ENCODE data around the gene APH1B.
"Not testable (repeated sequence)": the region's sequence is repeated elsewhere in the genome, so short reads cannot be mapped to it uniquely, and the experiment has no call there.

APH1B gene

DNA sequence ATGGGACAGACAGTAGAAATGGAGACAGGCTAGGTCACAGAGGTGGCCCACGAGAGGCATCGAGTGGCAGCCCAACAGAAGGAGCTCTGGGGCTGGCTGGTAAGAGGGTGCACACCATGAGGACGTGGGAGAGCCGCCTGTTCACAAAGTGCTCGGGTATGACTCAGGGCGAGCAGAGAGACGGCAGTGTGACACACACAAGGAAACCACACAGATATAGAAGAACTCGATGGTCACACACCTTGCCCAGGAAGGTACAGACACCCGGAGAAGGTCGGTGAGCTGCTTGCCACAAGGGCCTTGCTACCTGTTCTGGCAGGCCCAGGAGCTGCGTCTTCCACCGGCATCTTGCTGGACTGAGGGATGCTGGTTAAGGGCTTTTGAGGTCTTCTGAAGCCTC, 54.1 kb downstream of the APH1B start:
- DNase-seq (ENCODE audit: low read depth in 2 of 2) = peak in 1 of 2 donors; percentile 2

DNA sequence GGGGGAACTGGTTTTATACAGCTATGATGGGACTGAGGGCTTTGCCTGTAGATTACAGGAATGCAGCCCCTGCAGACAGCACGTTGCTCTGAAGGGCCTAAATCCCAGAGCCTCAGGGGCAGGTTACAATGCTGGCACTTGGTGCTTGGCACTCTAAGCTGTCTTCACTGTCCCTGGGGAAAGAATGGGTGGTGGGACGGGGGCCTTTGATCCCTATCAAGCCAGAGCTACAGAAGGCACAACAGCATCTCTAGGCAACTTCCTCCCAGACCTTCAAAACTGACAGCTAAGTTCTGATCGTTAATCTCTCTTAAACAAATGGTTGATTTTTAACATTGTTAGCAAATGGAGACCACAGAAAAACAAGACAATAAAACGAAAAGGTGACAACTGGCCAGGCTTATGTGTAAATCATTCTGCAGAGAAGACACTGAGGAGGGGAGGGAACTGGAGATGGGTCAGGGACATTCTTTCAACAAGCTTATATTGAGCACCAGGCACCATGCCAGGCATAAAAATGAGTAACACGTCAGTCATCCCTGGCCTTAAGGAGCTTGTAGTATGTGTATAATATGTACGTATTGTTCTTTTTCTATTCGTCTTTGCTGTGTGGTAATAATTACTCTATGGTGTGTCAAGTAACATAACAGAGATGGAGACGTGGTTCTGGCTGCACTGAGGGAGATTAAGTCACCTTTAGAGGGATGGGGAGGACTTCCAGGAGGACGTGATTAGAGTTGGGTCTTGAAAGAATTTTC, 55.1 kb downstream of the APH1B start:
- DNase-seq (ENCODE audit: low read depth in 2 of 2) = no peak

DNA sequence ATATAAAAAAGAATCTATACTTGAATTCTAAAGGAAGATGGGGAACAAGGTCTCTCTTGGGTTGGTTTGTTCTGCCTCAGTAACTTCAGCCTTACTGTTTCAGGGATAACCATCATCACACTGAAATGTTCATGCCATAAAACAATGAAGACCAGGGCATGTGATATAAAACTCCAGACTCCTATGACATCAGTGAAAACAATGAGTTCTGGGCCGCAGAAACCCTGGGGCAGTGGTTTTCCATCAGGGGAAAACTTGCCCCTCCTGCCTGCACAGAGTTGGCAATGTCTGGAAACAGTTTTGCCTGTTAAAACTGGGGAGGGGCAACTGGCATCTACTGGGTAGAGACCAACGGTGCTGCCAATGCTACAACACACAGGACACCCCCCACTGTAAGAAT, 57.4 kb downstream of the APH1B start:
- no peak for DNase-seq (ENCODE audit: low read depth in 2 of 2)

DNA sequence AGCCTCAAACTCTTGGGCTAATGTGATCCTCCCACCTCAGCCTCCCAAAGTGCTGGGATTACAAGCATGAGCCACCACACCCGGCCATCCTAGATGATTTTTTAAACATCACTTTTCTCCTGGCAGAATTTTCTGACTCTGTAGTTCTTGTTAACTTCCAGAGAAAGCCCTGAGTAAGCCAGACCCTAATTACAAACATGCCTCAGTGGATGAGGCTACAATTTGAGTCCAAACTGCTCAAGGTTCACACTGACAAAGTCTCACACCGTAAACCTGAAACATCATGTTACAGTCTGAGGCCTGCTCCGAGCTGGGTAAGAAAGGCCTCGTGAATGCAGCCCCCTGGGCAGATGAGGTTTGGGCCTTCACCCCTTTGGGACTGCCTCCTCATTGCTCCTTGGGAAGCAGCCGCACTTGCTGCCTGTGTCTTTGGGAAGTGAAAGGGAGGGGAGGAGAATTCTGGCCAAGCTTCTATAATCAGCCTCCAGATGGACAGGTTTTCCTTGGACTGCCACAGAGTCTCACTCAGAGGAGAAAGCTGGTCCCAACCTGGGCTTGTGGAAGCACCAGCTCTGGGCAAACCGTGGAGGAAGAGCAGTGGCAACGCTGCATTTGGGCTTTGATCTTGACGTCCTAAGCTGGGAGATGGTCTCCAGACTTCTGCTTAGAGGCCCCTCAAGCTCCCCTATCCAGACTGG, 58.3 kb downstream of the APH1B start:
- DNase-seq (ENCODE audit: low read depth in 2 of 2) = no peak

DNA sequence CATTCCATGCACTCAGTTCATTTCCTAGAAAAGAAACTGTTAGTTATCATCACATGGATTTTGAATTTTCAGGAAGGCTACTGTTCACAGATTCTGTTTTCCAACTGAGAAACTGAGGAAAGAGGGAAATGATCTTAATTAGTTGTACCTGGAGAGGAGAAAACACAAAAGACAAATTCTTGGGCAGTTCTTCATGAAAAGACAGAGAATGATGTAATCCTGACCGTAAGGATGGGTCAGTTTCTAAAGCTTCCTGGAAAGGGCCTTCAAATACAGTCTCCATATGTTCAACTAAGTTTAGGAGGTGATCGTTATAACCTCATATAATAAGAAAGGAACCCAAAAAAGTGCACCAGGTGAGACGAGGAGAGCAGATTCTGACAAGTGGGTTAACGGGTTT, 59.6 kb downstream of the APH1B start:
- DNase-seq (ENCODE audit: low read depth in 2 of 2) = no peak

DNA sequence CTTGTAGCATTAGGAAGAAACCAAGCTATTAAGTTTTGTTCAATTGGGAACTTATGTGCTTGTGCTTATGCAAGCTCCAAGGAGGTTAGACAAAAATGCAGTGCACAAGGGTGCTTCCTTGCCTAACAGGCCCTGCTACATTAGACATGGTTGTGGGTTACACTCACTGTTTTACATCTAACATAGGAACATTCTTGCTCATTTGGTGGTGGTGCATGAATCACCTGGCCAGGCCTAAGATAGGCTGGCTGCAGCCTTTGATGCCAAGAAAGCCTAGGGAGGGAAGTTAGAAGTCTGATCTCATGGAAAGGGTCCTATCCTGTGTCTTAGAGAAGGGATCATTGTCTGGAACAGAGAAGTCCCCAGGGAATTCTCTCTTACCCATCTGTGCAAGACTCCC, 60.8 kb downstream of the APH1B start:
- no peak for DNase-seq (ENCODE audit: low read depth in 2 of 2)

DNA sequence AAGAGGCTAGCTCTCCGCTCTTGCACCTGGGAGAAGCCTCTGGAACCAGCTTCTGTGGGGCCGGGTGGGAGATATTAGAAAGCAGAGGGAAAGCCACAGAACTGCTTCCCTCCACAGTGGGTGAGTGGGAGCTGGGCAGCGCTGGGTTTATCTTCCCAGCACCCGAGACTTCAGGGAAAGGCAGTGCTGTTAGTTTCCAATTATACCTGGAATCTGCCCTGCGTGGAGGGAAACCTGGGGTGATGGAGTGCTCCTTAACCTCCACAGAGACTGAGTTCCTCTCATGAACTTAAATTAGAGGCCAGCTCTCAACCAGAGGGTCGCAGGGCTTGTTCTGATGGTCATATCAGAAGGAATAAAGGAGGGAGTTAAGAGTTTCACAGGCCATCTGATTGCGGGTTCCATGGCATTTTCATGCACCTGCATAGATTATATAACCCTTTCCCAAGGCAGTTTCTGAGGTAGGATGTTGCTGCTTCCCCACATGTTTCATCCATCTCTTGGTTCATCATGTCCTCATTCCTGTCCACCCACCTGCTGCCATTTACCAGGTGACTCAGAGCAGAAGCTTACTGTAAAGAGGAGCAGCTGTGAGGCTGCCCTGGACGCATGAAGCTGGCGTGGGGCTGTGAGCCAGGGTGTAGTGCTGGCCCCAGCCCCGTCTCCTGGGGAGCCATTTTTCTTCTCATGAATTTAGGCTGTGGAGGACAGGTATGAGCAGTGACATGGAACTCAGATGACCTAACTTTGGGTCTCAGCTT, 61.8 kb downstream of the APH1B start:
- no peak for DNase-seq (ENCODE audit: low read depth in 2 of 2)

DNA sequence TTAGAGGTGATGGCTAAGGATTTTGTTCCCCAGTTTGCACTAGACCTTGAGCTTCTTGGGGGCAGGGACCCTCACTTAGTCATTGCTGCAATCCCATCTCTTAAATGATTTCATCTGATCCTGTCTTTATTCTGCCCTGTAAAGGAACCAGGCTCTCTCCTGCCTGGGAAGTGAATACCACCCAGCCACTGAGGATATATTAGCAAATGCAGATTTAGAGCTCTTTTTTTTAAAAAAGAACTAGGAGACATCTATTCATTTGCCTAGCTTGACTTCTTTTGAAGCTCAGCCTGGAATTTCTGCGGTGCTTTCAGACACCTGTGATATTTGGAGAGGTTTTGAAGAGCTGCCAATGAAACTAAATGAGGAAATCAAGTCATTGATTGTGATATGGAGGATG, 62.4 kb downstream of the APH1B start:
- DNase-seq (ENCODE audit: low read depth in 2 of 2) = no peak

DNA sequence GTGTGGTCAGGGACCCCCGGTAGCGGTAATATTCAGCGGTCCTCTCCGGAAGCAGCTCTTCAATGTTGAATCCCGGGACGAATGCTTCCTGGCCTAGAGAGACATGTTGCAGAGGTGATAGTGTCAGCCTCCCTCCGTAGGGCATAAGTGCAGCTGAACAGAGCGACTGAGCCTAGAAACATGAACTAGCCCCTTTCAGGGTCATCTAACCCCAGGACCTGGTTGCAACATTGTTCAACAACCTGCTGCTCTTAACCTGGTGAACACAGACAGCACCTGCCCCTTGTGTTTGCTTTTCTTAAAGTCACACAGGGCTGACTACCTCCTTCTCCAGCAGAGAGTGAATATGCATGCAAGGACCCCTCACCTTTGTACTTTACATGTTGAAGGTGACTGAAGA, 62.9 kb downstream of the APH1B start:
- DNase-seq (ENCODE audit: low read depth in 2 of 2) = no peak

- no peak for DNase-seq (ENCODE audit: low read depth in 2 of 2)
These were observed 63.5 kb downstream of the APH1B start for GRCh38 chr15:63340878-63341277.

- no peak for DNase-seq (ENCODE audit: low read depth in 2 of 2)
These were observed 64.5 kb downstream of the APH1B start for GRCh38 chr15:63341898-63342297.

- not testable (repeated sequence) for DNase-seq (ENCODE audit: low read depth in 2 of 2)
These were observed 65.7 kb downstream of the APH1B start for GRCh38 chr15:63342996-63343562.

- DNase-seq (ENCODE audit: low read depth in 2 of 2) = no peak
These were observed 67.5 kb downstream of the APH1B start for GRCh38 chr15:63344731-63345390.

- DNase-seq (ENCODE audit: low read depth in 2 of 2) = no peak
These were observed 68.0 kb downstream of the APH1B start for GRCh38 chr15:63345391-63345752.

DNA sequence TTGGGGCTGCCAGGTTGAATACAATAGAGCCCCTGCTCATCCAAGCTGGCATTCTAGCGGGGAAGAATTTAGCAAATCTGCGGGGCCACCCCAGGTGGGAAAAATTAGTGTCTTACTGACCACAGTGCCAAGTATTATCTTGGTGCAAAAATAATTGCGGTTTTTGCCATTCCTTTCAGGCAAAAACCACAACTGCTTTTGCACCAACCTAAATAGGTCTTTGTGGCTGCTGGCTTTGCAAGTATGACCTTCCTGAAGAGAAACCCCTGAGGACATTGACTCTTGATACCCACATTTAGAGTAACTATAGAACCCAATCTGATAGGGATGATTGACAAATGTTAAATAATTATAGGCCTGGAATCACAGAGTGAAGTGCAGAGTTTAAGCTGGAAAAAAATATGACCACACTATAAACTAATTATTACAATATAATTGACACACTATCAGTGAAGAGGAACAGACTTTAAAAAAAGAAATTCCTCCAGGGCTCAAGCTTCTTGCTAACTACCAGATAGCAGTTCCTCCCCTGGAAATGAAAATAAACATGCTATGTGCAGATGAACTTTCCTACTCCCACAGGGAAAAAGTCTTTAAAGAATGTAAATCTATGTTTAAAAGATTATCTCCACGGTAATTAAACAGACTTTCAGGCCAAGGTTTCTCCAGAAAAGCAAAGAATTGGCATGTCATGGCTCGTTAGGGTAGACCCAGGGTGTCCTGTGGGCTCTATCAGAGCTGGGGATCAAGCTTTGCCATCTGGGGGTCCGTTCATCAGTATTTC, 69.9 kb downstream of the APH1B start:
- DNase-seq (ENCODE audit: low read depth in 2 of 2) = no peak

GRCh38 chr15:63348392-63348791, 71.0 kb downstream of the APH1B start:
- DNase-seq (ENCODE audit: low read depth in 2 of 2) = no peak

DNA sequence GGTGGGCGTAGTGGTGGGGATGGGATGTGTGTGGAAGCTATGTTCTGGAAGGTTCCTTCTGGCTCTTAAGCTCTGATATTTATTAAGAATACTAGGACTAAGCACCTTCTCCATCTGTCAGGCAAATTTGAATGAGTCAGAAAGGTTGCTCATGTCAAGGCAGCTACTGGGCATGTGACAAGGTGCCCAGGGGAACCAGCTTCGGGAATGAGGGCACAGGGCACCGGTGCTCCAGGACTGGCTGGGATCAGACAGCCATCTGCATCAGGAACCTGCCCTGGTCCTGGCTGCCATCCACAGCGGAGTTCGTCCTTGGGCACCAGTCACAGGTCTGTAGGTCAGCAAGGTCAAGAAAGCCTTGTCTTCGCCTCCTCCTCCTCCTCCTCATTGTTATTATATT, 71.8 kb downstream of the APH1B start:
- DNase-seq (ENCODE audit: low read depth in 2 of 2) = no peak

- DNase-seq (ENCODE audit: low read depth in 2 of 2) = no peak
These were observed 72.2 kb downstream of the APH1B start for GRCh38 chr15:63349621-63350020.

DNA sequence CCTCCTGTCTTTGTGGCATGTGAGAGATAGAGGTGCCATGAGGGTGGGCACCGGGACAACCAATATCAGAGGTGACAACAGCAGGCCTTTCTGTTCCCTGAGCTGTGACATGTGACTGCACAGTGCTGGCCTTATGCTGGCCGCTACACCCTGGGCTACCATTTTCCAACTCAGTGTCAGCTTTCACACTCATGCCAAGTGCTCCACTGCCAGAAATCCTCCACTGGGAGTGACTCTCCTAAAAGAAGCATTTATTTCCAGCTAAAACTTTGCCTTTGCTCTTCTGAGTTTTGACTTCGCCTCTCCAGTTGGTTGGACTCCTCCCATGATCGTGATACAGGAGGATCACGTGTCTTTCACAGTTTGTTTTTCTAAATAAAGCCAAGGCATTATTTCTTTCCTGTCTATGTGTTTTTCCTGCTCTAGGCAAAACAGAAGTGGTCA, 72.8 kb downstream of the APH1B start:
- no peak for DNase-seq (ENCODE audit: low read depth in 2 of 2)

DNA sequence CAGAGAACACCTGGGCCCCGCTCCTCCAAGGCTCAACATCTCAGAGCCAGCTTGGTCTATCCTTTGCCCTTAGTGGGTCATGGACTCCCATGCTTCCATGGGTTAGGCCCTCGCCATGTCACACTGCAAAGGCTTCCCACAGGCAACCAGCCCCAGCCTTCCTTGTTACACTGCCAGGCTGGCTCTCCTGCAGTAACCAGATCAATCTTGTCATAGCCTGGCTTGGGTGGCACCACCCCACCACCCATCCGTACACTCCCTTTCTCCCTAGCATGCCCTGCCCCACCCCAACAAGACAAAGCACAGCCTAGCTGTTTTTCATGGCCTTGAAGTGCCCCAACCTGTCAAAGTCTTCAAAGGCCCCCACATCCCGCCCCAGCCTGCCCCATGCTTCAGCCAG, 73.8 kb downstream of the APH1B start:
- no peak for DNase-seq (ENCODE audit: low read depth in 2 of 2)

DNA sequence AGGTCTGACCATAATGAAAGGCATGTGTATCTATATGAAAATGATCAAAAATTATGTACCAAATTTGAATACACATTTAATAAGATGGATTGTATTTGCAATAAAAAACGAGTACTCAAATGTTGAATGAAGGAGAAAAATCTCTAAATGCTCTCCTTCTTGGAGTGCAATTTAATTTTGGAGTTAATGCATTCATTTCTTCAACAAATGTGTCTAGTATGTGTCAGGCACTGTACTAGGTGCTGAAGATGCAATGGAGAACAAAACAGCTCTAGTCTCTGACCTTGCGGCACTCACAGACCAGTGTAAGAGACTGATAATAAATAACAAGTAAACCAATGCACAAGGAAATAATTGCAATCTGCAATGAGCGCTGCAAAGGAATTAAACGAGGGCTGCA, 75.4 kb downstream of the APH1B start:
- DNase-seq (ENCODE audit: low read depth in 2 of 2) = no peak
